ENCODE data around the gene SLC35B2.
A peak's percentile ranks its signal among the peaks of the same experiment; 100 is the strongest.

The SLC35B2 gene

GRCh38 chr6:44254191-44255104 is 2.9 kb downstream of the SLC35B2 start:
- DNase-seq (ENCODE audit: low read depth in 2 of 2) = no peak

- no peak for DNase-seq (ENCODE audit: low read depth in 2 of 2)
These were observed 3.8 kb downstream of the SLC35B2 start for GRCh38 chr6:44253307-44254101.

- no peak for DNase-seq (ENCODE audit: low read depth in 2 of 2)
These were observed 5.5 kb downstream of the SLC35B2 start for GRCh38 chr6:44251576-44252524.

- DNase-seq (ENCODE audit: low read depth in 2 of 2) = no peak
These were observed 6.6 kb downstream of the SLC35B2 start for GRCh38 chr6:44250718-44251123.

- no peak for DNase-seq (ENCODE audit: low read depth in 2 of 2)
These were observed 7.1 kb downstream of the SLC35B2 start for GRCh38 chr6:44250067-44250717.

- DNase-seq (ENCODE audit: low read depth in 2 of 2) = no peak
These were observed 8.1 kb downstream of the SLC35B2 start for GRCh38 chr6:44249082-44249748.

GRCh38 chr6:44248579-44248978 is 8.7 kb downstream of the SLC35B2 start:
- DNase-seq (ENCODE audit: low read depth in 2 of 2) = no peak

GRCh38 chr6:44247338-44248302 is 9.7 kb downstream of the SLC35B2 start:
- no peak for DNase-seq (ENCODE audit: low read depth in 2 of 2)

GRCh38 chr6:44246663-44247337 is 10.5 kb downstream of the SLC35B2 start, which contains the start of gene HSP90AB1:
Gene HSP90AB1, plus strand, starts transcription at chr6:44247101. Its CDS starts 1,529 bp downstream, at chr6:44248630.
- peak; percentile 92 to 96 for DNase-seq (ENCODE audit: low read depth in 2 of 2)

- DNase-seq (ENCODE audit: low read depth in 2 of 2) = peak in 1 of 2 experiments; percentile 50
These were observed 11.2 kb downstream of the SLC35B2 start for GRCh38 chr6:44245912-44246662.

GRCh38 chr6:44245391-44245911 is 11.9 kb downstream of the SLC35B2 start:
- DNase-seq (ENCODE audit: low read depth in 2 of 2) = no peak

- no peak for DNase-seq (ENCODE audit: low read depth in 2 of 2)
These were observed 14.0 kb downstream of the SLC35B2 start for GRCh38 chr6:44243345-44243744.

GRCh38 chr6:44238687-44239350 is 18.5 kb downstream of the SLC35B2 start:
- no peak for DNase-seq (ENCODE audit: low read depth in 2 of 2)

- DNase-seq (ENCODE audit: low read depth in 2 of 2) = no peak
These were observed 19.4 kb downstream of the SLC35B2 start for GRCh38 chr6:44237813-44238433.

- DNase-seq (ENCODE audit: low read depth in 2 of 2) = peak in 1 of 2 experiments; percentile 51
These were observed 20.1 kb downstream of the SLC35B2 start for GRCh38 chr6:44237021-44237812.

All from fibroblast of skin of left biceps (primary cell).